Liver (tissue), 3 donors: ENCODE measurements around the gene GOLGA5.

Source experiments
- EGR1 ChIP-seq, 2 donors: IDR thresholded peaks; 2 replicates each; pipeline ENCODE4 v1.6.1; 2016 to 2018; ENCODE audit warnings: antibody characterized with exemption in 2 of 2, low read depth in 2 of 2
- JUND ChIP-seq, 2 donors: IDR thresholded peaks; 2 replicates each; pipeline ENCODE4 v1.6.1; 2016; ENCODE audit warnings: antibody characterized with exemption in 2 of 2
- RAD21 ChIP-seq, 2 donors: IDR thresholded peaks; 2 replicates each; pipeline ENCODE4 v1.6.1; 2016; ENCODE audit warnings: antibody characterized with exemption in 2 of 2, mild to moderate bottlenecking in 2 of 2
- RXRA ChIP-seq, 2 donors: IDR thresholded peaks; 2 replicates each; pipeline ENCODE4 v1.6.1; 2017 to 2018; ENCODE audit warnings: antibody characterized with exemption in 2 of 2, mild to moderate bottlenecking in 1 of 2
- SP1 ChIP-seq: IDR thresholded peaks from 2 replicates; pipeline ENCODE4 v1.6.1; 2018; ENCODE audit warnings: antibody characterized with exemption, mild to moderate bottlenecking
- TAF1 ChIP-seq: conservative IDR thresholded peaks from 2 replicates; pipeline ENCODE4 v1.6.1; 2016; ENCODE audit warnings: antibody characterized with exemption, mild to moderate bottlenecking
- YY1 ChIP-seq: IDR thresholded peaks from 2 replicates; pipeline ENCODE4 v1.6.1; 2016; ENCODE audit warnings: antibody characterized with exemption, mild to moderate bottlenecking
- TF ChIP-seq, protein P1 (sequence below): fragments of 150-350 bp; IDR thresholded peaks from 2 replicates; pipeline ENCODE4 v1.5.1; 2017; ENCODE audit warnings: improper control_type of control experiment, low read depth, low read length; ENCODE audit not compliant: missing input control
- TF ChIP-seq, protein P2 (sequence below): IDR thresholded peaks from 2 replicates; pipeline ENCODE4 v1.6.1; 2016; ENCODE audit warnings: antibody characterized with exemption, mild to moderate bottlenecking
- donor health status: healthy.
- donor health status: healthy.

GRCh38 chr14:92774572-92774971 lies 19.5 kb upstream of the GOLGA5 start:
- TF ChIP-seq, protein P1, sequence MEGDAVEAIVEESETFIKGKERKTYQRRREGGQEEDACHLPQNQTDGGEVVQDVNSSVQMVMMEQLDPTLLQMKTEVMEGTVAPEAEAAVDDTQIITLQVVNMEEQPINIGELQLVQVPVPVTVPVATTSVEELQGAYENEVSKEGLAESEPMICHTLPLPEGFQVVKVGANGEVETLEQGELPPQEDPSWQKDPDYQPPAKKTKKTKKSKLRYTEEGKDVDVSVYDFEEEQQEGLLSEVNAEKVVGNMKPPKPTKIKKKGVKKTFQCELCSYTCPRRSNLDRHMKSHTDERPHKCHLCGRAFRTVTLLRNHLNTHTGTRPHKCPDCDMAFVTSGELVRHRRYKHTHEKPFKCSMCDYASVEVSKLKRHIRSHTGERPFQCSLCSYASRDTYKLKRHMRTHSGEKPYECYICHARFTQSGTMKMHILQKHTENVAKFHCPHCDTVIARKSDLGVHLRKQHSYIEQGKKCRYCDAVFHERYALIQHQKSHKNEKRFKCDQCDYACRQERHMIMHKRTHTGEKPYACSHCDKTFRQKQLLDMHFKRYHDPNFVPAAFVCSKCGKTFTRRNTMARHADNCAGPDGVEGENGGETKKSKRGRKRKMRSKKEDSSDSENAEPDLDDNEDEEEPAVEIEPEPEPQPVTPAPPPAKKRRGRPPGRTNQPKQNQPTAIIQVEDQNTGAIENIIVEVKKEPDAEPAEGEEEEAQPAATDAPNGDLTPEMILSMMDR: no peak
- TF ChIP-seq, protein P2, sequence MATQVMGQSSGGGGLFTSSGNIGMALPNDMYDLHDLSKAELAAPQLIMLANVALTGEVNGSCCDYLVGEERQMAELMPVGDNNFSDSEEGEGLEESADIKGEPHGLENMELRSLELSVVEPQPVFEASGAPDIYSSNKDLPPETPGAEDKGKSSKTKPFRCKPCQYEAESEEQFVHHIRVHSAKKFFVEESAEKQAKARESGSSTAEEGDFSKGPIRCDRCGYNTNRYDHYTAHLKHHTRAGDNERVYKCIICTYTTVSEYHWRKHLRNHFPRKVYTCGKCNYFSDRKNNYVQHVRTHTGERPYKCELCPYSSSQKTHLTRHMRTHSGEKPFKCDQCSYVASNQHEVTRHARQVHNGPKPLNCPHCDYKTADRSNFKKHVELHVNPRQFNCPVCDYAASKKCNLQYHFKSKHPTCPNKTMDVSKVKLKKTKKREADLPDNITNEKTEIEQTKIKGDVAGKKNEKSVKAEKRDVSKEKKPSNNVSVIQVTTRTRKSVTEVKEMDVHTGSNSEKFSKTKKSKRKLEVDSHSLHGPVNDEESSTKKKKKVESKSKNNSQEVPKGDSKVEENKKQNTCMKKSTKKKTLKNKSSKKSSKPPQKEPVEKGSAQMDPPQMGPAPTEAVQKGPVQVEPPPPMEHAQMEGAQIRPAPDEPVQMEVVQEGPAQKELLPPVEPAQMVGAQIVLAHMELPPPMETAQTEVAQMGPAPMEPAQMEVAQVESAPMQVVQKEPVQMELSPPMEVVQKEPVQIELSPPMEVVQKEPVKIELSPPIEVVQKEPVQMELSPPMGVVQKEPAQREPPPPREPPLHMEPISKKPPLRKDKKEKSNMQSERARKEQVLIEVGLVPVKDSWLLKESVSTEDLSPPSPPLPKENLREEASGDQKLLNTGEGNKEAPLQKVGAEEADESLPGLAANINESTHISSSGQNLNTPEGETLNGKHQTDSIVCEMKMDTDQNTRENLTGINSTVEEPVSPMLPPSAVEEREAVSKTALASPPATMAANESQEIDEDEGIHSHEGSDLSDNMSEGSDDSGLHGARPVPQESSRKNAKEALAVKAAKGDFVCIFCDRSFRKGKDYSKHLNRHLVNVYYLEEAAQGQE: no peak
- TF ChIP-seq YY1: no peak
- TF ChIP-seq TAF1: no peak
- TF ChIP-seq RAD21 (IDR thresholded peaks at IDR 0.05): no peak
- no peak for TF ChIP-seq SP1
- no peak for TF ChIP-seq JUND (IDR thresholded peaks at IDR 0.05)
- TF ChIP-seq RXRA (IDR thresholded peaks at IDR 0.05): no peak
- TF ChIP-seq EGR1 (IDR thresholded peaks at IDR 0.05; ENCODE audit: low read depth in 2 of 2): no peak
